CD4-positive, alpha-beta T cell (primary cell): ENCODE results near the gene CDC45. TPM values are rescaled to one million over a fixed set of nuclear protein-coding genes. Genes with fewer than 3 reads are reported as not detected.

Source experiments
- ATAC-seq: fragments of 200-7000 bp; cut with Tn5 transposase; one replicate; pipeline ENCODE4 v1.10.0; 2022; ENCODE audit warnings: mild to moderate bottlenecking; ENCODE audit not compliant: poor library complexity
- CTCF ChIA-PET: fragments of 350-600 bp; sonication (Branson Sonifier 250); formaldehyde crosslinking; loops from one replicate; lab custom pipeline; 2021; ENCODE audit warnings: antibody characterized with exemption, inconsistent platforms; lab: Charles Lee
- POLR2A ChIA-PET: fragments of 350-600 bp; sonication (Branson Sonifier 250); formaldehyde crosslinking; loops from one replicate; lab custom pipeline; 2021; ENCODE audit warnings: antibody characterized with exemption, inconsistent platforms; lab: Charles Lee
- DNase-seq, 14 experiments: peaks; one replicate each; pipeline ENCODE4 v3.0.0-alpha.2; 2013 to 2020; ENCODE audit warnings: mixed read lengths in 2 of 14
- H3K27ac ChIP-seq, 2 donors: one replicate each; pipeline versions ENCODE4 v1.5.1 to v1.7.0; 2013; ENCODE audit warnings: low read length in 2 of 2, low read depth in 1 of 2, mild to moderate bottlenecking in 1 of 2
- H3K27me3 ChIP-seq, 2 experiments: 1 replicate in 1 of 2; 2 replicates in 1 of 2; pipeline versions ENCODE4 v1.6.1 to v1.7.0; 2013; ENCODE audit warnings: low read length in 2 of 2, control low read depth in 1 of 2, mild to moderate bottlenecking in 1 of 2, moderate library complexity in 1 of 2; ENCODE audit not compliant: insufficient read depth in 2 of 2, control insufficient read depth in 1 of 2
- H3K36me3 ChIP-seq: one replicate; pipeline ENCODE4 v1.6.1; 2013; ENCODE audit warnings: low read length, control low read depth; ENCODE audit not compliant: insufficient read depth
- H3K4me1 ChIP-seq: one replicate; pipeline ENCODE4 v1.6.1; 2013; ENCODE audit warnings: low read length, control low read depth; ENCODE audit not compliant: insufficient read depth
- H3K4me3 ChIP-seq: one replicate; pipeline ENCODE4 v1.5.1; 2013; ENCODE audit warnings: mild to moderate bottlenecking, low read length, moderate library complexity
- H3K9me3 ChIP-seq, 2 experiments: 1 replicate in 1 of 2; 2 replicates in 1 of 2; pipeline versions ENCODE4 v1.6.1 to v1.7.0; 2013; ENCODE audit warnings: low read length in 2 of 2, mild to moderate bottlenecking in 2 of 2, control low read depth in 1 of 2, moderate library complexity in 1 of 2; ENCODE audit not compliant: control insufficient read depth in 1 of 2, insufficient read depth in 1 of 2
- H3K27ac Mint-ChIP-seq: one replicate; pipeline ENCODE4 v1.8.0; 2020; ENCODE audit warnings: mixed read lengths
- H3K27me3 Mint-ChIP-seq: one replicate; pipeline ENCODE4 v1.8.0; 2021; ENCODE audit warnings: mixed read lengths
- H3K36me3 Mint-ChIP-seq: one replicate; pipeline ENCODE4 v1.8.0; 2021; ENCODE audit warnings: low read depth, mixed read lengths
- H3K4me1 Mint-ChIP-seq: one replicate; pipeline ENCODE4 v1.8.0; 2021; ENCODE audit warnings: low read depth, mixed read lengths
- H3K4me3 Mint-ChIP-seq: one replicate; pipeline ENCODE4 v1.8.0; 2020; ENCODE audit warnings: mild to moderate bottlenecking, mixed read lengths
- H3K9me3 Mint-ChIP-seq: one replicate; pipeline ENCODE4 v1.8.0; 2020; ENCODE audit warnings: mixed read lengths
- CTCF ChIP-seq: fragments of 200-600 bp; IDR thresholded peaks from one replicate; pipeline ENCODE4 v1.8.0; 2022; ENCODE audit warnings: antibody characterized with exemption, mild to moderate bottlenecking
- intact Hi-C, 2 experiments: fragments of 100-400 bp; cut with DNase I in 1 of 2; cut with micrococcal nuclease in 1 of 2; formaldehyde crosslinking; loops; one replicate each; pipeline versions ENCODE4 v1.15.1 to v1.9.0; 2023 to 2025; cut with DNase I, micrococcal nuclease
- total RNA-seq, 174 experiments: library from RNA in 2 of 174; stranded (reverse) in 2 of 174; gene quantifications; one replicate each; pipeline ENCODE4 v1.2.3 and lab custom pipeline; 2021 to 2026

CDC45 gene
- total RNA-seq, 2 experiments from 2014 or later = 0.75 to 0.82 TPM

GRCh38 chr22:19498866-19499190 lies 19.1 kb downstream of the CDC45 start:
- H3K4me3 Mint-ChIP-seq = no peak overlapping the region
- CTCF ChIA-PET = interaction anchor here (3.9 kb wide), 1 partner anchor 131 kb away, joined by 22 read pairs; no protein-coding TSS in a partner anchor
- no peak for TF ChIP-seq CTCF
- no peaks in the 10 kb centered on the region for H3K9me3 ChIP-seq
- no peaks in the 10 kb centered on the region for H3K27me3 Mint-ChIP-seq
- H3K36me3 ChIP-seq = no peaks in the 10 kb centered on the region
- H3K36me3 Mint-ChIP-seq = no peaks in the 10 kb centered on the region
- peaks cover 9% of the 10 kb centered on the region for H3K4me1 Mint-ChIP-seq
- H3K27me3 ChIP-seq = no peaks in the 10 kb centered on the region
- no peaks in the 10 kb centered on the region for H3K4me1 ChIP-seq
- H3K27ac ChIP-seq = no peak overlapping the region
- ATAC-seq (no peak), DNase-seq (no peak)
- intact Hi-C loops = loop anchor here (5.0 to 10.0 kb wide), 2 partner anchors 216 to 218 kb away; partner anchors contain the start of gene SEPTIN5 (in 1 of the 2)
- H3K9me3 Mint-ChIP-seq = no peaks in the 10 kb centered on the region
- POLR2A ChIA-PET = no interaction called here
- no peak overlapping the region for H3K4me3 ChIP-seq
- H3K27ac Mint-ChIP-seq = no peak overlapping the region

- CTCF ChIA-PET = no interaction called here
- no peak for TF ChIP-seq CTCF
- POLR2A ChIA-PET = no interaction called here
- H3K4me1 Mint-ChIP-seq = peaks cover 9% of the 10 kb centered on the region
- no peak overlapping the region for H3K4me3 ChIP-seq
- H3K4me1 ChIP-seq = no peaks in the 10 kb centered on the region
- H3K27me3 ChIP-seq = no peaks in the 10 kb centered on the region
- no peak overlapping the region for H3K4me3 Mint-ChIP-seq
- H3K36me3 ChIP-seq = no peaks in the 10 kb centered on the region
- H3K36me3 Mint-ChIP-seq = no peaks in the 10 kb centered on the region
- H3K9me3 Mint-ChIP-seq = no peaks in the 10 kb centered on the region
- H3K27ac ChIP-seq = no peak overlapping the region
- ATAC-seq = no peak
- H3K9me3 ChIP-seq = no peaks in the 10 kb centered on the region
- no peaks in the 10 kb centered on the region for H3K27me3 Mint-ChIP-seq
- no peak overlapping the region for H3K27ac Mint-ChIP-seq
- no peak for DNase-seq
- intact Hi-C loops = loop anchor here (5.0 to 10.0 kb wide), 2 partner anchors 215 to 218 kb away; partner anchors contain the start of gene SEPTIN5 (in 1 of the 2)
Observed at GRCh38 chr22:19499236-19499879, 19.6 kb downstream of the CDC45 start.

GRCh38 chr22:19499880-19500242 lies 20.1 kb downstream of the CDC45 start:
- no peak overlapping the region for H3K4me3 Mint-ChIP-seq
- peaks cover under 1% of the 10 kb centered on the region for H3K4me1 ChIP-seq
- CTCF ChIA-PET = no interaction called here
- no peak for TF ChIP-seq CTCF
- no peak for DNase-seq
- H3K9me3 ChIP-seq = no peaks in the 10 kb centered on the region
- no peaks in the 10 kb centered on the region for H3K9me3 Mint-ChIP-seq
- no peak for ATAC-seq
- no peak overlapping the region for H3K27ac ChIP-seq
- H3K36me3 Mint-ChIP-seq = no peaks in the 10 kb centered on the region
- H3K4me3 ChIP-seq = no peak overlapping the region
- no peaks in the 10 kb centered on the region for H3K36me3 ChIP-seq
- H3K27me3 Mint-ChIP-seq = no peaks in the 10 kb centered on the region
- intact Hi-C loops = loop anchor here (5.0 to 10.0 kb wide), 3 partner anchors 77 to 217 kb away; partner anchors contain the start of gene SEPTIN5 (in 1 of the 2)
- no peak overlapping the region for H3K27ac Mint-ChIP-seq
- peaks cover 9% of the 10 kb centered on the region for H3K4me1 Mint-ChIP-seq
- POLR2A ChIA-PET = no interaction called here
- no peaks in the 10 kb centered on the region for H3K27me3 ChIP-seq
